Activated CD4-positive, alpha-beta memory T cell treated with anti-CD3 and anti-CD28 coated beads, Interleukin-2, amount 10 ng/mL, durations not matched to agents 7 days and 5 days (primary cell): Measurements from ENCODE around the gene RASSF5. TPM values are rescaled to one million over a fixed set of nuclear protein-coding genes. Genes with fewer than 3 reads are reported as not detected.
A peak's percentile ranks its signal among the peaks of the same experiment; 100 is the strongest.

Source experiments
- CTCF ChIA-PET: fragments of 350-600 bp; sonication (Branson Sonifier 250); formaldehyde crosslinking; loops from one replicate; lab custom pipeline; 2021; ENCODE audit warnings: antibody characterized with exemption, inconsistent platforms; lab: Charles Lee
- POLR2A ChIA-PET: fragments of 350-600 bp; sonication (Branson Sonifier 250); formaldehyde crosslinking; loops from one replicate; lab custom pipeline; 2021; ENCODE audit warnings: antibody characterized with exemption; lab: Charles Lee
- DNase-seq: peaks from one replicate; pipeline ENCODE4 v3.0.0-alpha.2; 2020
- H3K27ac Mint-ChIP-seq: one replicate; pipeline ENCODE4 v1.8.0; 2021; ENCODE audit warnings: mild to moderate bottlenecking, mixed read lengths
- H3K27me3 Mint-ChIP-seq: one replicate; pipeline ENCODE4 v1.8.0; 2021; ENCODE audit warnings: mixed read lengths
- H3K36me3 Mint-ChIP-seq: one replicate; pipeline ENCODE4 v1.8.0; 2021; ENCODE audit warnings: low read depth, mixed read lengths
- H3K4me1 Mint-ChIP-seq: one replicate; pipeline ENCODE4 v1.8.0; 2021; ENCODE audit warnings: mixed read lengths
- H3K4me3 Mint-ChIP-seq: one replicate; pipeline ENCODE4 v1.8.0; 2021; ENCODE audit warnings: mild to moderate bottlenecking, mixed read lengths
- H3K9me3 Mint-ChIP-seq: one replicate; pipeline ENCODE4 v1.8.0; 2021; ENCODE audit warnings: mixed read lengths
- total RNA-seq, 2 experiments: library from RNA; stranded (reverse); gene quantifications; one replicate each; pipeline ENCODE4 v1.2.3, GENCODE V29; 2021

The RASSF5 gene
- total RNA-seq, 2 experiments from 2014 or later: 213 to 216 TPM

DNA sequence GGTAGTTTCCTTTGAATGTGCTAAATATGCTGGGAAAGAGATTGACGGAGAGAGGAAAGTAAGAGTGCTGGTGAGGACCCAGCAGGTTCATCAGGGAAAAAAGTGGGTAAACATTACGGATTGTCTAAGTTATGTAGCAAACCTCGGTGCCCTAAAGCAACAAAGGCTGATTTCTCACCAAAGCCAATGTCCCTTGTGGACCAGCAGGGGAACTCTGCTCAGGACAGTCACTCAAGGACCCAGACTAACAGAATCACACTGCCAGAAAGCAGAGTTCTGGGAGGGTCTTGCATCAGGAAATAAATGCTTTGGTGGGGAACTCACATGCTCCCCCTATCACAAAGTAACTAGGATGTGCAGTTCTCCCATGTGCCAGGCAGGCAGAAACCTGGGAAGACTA is 38.8 kb upstream of the RASSF5 start:
- peak overlapping the region; percentile 36 for H3K27ac Mint-ChIP-seq
- peaks cover 28% of the 10 kb centered on the region for H3K36me3 Mint-ChIP-seq
- no peaks in the 10 kb centered on the region for H3K27me3 Mint-ChIP-seq
- no peak for DNase-seq
- no peaks in the 10 kb centered on the region for H3K9me3 Mint-ChIP-seq
- ChIA-PET POLR2A (no interaction called here), CTCF (interaction anchor here (2.3 kb wide), 1 partner anchor 77 kb away, joined by 14 read pairs; no protein-coding TSS in a partner anchor)
- peaks cover 84% of the 10 kb centered on the region for H3K4me1 Mint-ChIP-seq
- no peak overlapping the region for H3K4me3 Mint-ChIP-seq

DNA sequence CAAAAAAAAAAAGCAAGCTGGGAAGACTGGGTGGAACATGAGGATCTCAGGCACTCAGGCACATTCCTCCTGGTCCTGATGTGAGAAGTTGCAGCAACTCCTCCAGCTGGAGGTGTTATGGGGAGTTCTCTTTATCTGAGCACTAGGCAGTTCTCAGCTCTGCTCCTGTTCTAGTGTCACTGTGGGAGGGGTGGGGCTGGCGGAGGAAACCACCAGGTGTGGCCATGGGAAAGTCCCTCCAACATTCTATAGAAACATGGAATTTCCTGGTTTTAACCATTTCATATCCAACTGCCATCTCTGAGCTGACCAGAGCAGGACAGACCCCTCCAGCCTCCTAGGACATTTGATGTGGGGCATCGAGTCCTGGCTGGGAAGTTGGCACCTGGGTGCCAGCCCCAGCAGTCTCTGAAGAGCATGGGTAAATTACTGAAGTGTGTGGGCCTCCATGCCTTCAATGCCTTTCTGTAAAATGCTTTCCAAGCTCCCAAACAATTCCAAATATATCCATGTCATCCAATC is 37.9 kb upstream of the RASSF5 start:
- H3K4me3 Mint-ChIP-seq: peak overlapping the region; percentile 93
- CTCF ChIA-PET: interaction anchor here (0.8 to 3.7 kb wide), 10 partner anchors 9 to 195 kb away, joined by 4 to 66 read pairs (median 12); partner anchors contain the start of gene EIF2D
- H3K36me3 Mint-ChIP-seq: peaks cover 35% of the 10 kb centered on the region
- H3K27me3 Mint-ChIP-seq: no peaks in the 10 kb centered on the region
- H3K27ac Mint-ChIP-seq: peak overlapping the region; percentile 77
- DNase-seq: peak; percentile 47
- peaks cover 88% of the 10 kb centered on the region for H3K4me1 Mint-ChIP-seq
- POLR2A ChIA-PET: interaction anchor here (0.7 to 2.6 kb wide), 18 partner anchors 8 to 452 kb away, joined by 3 to 11 read pairs (median 5); partner anchors contain the start of genes DYRK3, EIF2D and FCMR
- no peaks in the 10 kb centered on the region for H3K9me3 Mint-ChIP-seq

- peaks cover 41% of the 10 kb centered on the region for H3K36me3 Mint-ChIP-seq
- H3K9me3 Mint-ChIP-seq: no peaks in the 10 kb centered on the region
- no peaks in the 10 kb centered on the region for H3K27me3 Mint-ChIP-seq
- peak within 1 kb of the TSS; percentile 77 for H3K27ac Mint-ChIP-seq
- peak within 1 kb of the TSS; percentile 93 for H3K4me3 Mint-ChIP-seq
- CTCF ChIA-PET: interaction anchor here (0.8 to 3.7 kb wide), 12 partner anchors 10 to 194 kb away, joined by 4 to 66 read pairs (median 10); partner anchors contain the start of gene EIF2D
- DNase-seq: peak; percentile 72
- POLR2A ChIA-PET: interaction anchor here (0.7 to 2.6 kb wide), 22 partner anchors 8 to 451 kb away, joined by 3 to 11 read pairs (median 5); partner anchors contain the start of genes DYRK3, EIF2D, FCMR and RASSF5
- H3K4me1 Mint-ChIP-seq: peaks cover 86% of the 10 kb centered on the region
Observed at GRCh38 chr1:206469933-206470691, 37.2 kb upstream of the RASSF5 start, which contains the start of gene IKBKE. TSS of gene IKBKE (plus strand) at chr1:206470476. CDS start at chr1:206473228, 2,752 bp downstream.

- peaks cover 49% of the 10 kb centered on the region for H3K36me3 Mint-ChIP-seq
- ChIA-PET CTCF (interaction anchor here (0.6 to 3.7 kb wide), 15 partner anchors 10 to 193 kb away, joined by 3 to 66 read pairs (median 7); partner anchors contain the start of genes DYRK3 and EIF2D), POLR2A (interaction anchor here (0.6 to 2.6 kb wide), 27 partner anchors 9 to 450 kb away, joined by 3 to 11 read pairs (median 4); partner anchors contain the start of genes DYRK3, EIF2D, FCMR and RASSF5)
- peak overlapping the region; percentile 77 for H3K27ac Mint-ChIP-seq
- no peaks in the 10 kb centered on the region for H3K27me3 Mint-ChIP-seq
- peak; percentile 70 for DNase-seq
- peaks cover 83% of the 10 kb centered on the region for H3K4me1 Mint-ChIP-seq
- H3K9me3 Mint-ChIP-seq: no peaks in the 10 kb centered on the region
- H3K4me3 Mint-ChIP-seq: peak overlapping the region; percentile 93
Observed at GRCh38 chr1:206470692-206471414, 36.5 kb upstream of the RASSF5 start.

DNA sequence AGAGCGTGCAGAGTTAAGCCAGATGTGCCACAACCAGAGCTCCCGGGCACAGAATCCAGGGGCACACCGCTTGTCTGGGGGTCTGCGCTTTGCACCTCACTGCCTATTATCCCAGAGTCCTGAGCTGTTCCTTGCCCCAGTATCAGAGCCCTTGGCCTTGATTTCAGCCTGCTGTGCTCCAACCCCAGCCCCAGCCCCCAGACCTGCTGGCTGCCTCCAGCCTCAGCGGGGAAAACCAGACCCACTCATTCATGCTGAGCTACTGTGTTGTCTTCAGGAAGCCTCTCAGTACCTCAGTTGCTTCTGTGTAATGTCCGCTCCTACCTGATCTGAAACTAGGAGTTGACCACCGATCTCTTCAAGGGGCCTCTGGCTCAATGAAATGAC is 35.9 kb upstream of the RASSF5 start:
- Mint-ChIP-seq H3K9me3 (no peaks in the 10 kb centered on the region), H3K36me3 (peaks cover 54% of the 10 kb centered on the region), H3K27me3 (no peaks in the 10 kb centered on the region), H3K4me1 (peaks cover 78% of the 10 kb centered on the region), H3K4me3 (peak overlapping the region; percentile 93), H3K27ac (peak overlapping the region; percentile 77)
- ChIA-PET CTCF (interaction anchor here (0.6 to 3.7 kb wide), 12 partner anchors 9 to 193 kb away, joined by 3 to 66 read pairs (median 6); partner anchors contain the start of genes DYRK3 and EIF2D), POLR2A (interaction anchor here (0.6 to 2.6 kb wide), 14 partner anchors 8 to 178 kb away, joined by 3 to 11 read pairs (median 5); partner anchors contain the start of gene DYRK3)
- peak; percentile 26 for DNase-seq

- peaks cover 72% of the 10 kb centered on the region for H3K4me1 Mint-ChIP-seq
- DNase-seq: peak; percentile 35
- ChIA-PET POLR2A (interaction anchor here (1.3 to 2.4 kb wide), 3 partner anchors 7 to 88 kb away, joined by 3 to 9 read pairs (median 5); no protein-coding TSS in a partner anchor), CTCF (interaction anchor here (0.7 to 3.7 kb wide), 8 partner anchors 12 to 192 kb away, joined by 3 to 66 read pairs (median 6); partner anchors contain the start of genes DYRK3 and EIF2D)
- peak overlapping the region; percentile 93 for H3K4me3 Mint-ChIP-seq
- H3K9me3 Mint-ChIP-seq: no peaks in the 10 kb centered on the region
- H3K27ac Mint-ChIP-seq: peak overlapping the region; percentile 77
- peaks cover 60% of the 10 kb centered on the region for H3K36me3 Mint-ChIP-seq
- H3K27me3 Mint-ChIP-seq: no peaks in the 10 kb centered on the region
Observed at GRCh38 chr1:206472024-206472423, 35.3 kb upstream of the RASSF5 start.

DNA sequence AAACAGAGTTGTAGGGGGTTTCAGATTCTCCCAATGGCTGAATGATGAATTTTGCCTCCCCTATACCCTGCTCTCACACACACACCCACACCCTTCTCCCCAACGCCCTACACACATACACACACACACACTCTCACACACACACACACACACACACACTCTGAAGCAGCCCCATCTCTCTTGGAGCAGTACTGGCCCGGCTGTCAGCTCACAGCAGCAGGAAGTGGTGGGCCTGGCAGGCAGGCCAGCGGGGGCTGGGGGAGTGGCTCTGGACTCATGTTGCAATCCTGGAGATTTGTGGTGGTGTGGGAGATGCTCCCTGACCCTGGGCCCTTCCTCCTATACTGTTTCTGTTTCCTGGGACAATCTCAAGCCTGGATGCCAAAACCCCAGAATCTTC is 34.9 kb upstream of the RASSF5 start:
- H3K36me3 Mint-ChIP-seq: peaks cover 65% of the 10 kb centered on the region
- peak overlapping the region; percentile 93 for H3K4me3 Mint-ChIP-seq
- no peaks in the 10 kb centered on the region for H3K9me3 Mint-ChIP-seq
- DNase-seq: peak; percentile 51
- POLR2A ChIA-PET: no interaction called here
- H3K27ac Mint-ChIP-seq: peak overlapping the region; percentile 77
- CTCF ChIA-PET: interaction anchor here (1.1 to 3.7 kb wide), 7 partner anchors 12 to 192 kb away, joined by 3 to 66 read pairs (median 7); partner anchors contain the start of genes DYRK3 and EIF2D
- peaks cover 68% of the 10 kb centered on the region for H3K4me1 Mint-ChIP-seq
- no peaks in the 10 kb centered on the region for H3K27me3 Mint-ChIP-seq

DNA sequence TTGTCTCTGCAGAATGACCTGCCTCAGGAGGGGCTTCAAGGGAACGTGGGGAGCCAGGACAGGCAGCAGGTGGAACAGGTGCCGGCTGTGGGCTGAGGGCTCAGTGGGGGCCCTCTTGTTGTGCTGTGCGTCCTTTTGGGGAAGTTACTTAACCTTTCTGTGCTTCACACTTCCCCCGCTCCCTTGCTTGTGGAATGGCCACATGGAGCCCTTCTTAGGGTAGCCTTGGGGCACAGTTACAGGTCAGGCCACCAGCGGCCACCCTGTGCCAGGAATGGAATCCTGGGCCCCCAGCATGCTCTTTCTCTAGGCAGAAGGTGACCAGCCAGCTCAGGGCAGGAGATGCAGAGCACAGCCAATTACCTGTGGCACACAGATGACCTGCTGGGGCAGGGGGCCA is 34.4 kb upstream of the RASSF5 start:
- no peak for DNase-seq
- peak overlapping the region; percentile 93 for H3K4me3 Mint-ChIP-seq
- CTCF ChIA-PET: interaction anchor here (1.1 to 1.6 kb wide), 3 partner anchors 10 to 79 kb away, joined by 3 to 4 read pairs (median 4); no protein-coding TSS in a partner anchor
- H3K27ac Mint-ChIP-seq: peak overlapping the region; percentile 77
- POLR2A ChIA-PET: no interaction called here
- peaks cover 63% of the 10 kb centered on the region for H3K4me1 Mint-ChIP-seq
- no peaks in the 10 kb centered on the region for H3K9me3 Mint-ChIP-seq
- peaks cover 66% of the 10 kb centered on the region for H3K36me3 Mint-ChIP-seq
- no peaks in the 10 kb centered on the region for H3K27me3 Mint-ChIP-seq

- Mint-ChIP-seq H3K9me3 (no peaks in the 10 kb centered on the region), H3K4me1 (peaks cover 40% of the 10 kb centered on the region), H3K4me3 (no peak overlapping the region), H3K36me3 (peaks cover 87% of the 10 kb centered on the region), H3K27me3 (no peaks in the 10 kb centered on the region), H3K27ac (no peak overlapping the region)
- no peak for DNase-seq
- ChIA-PET CTCF (interaction anchor here (1.1 to 1.7 kb wide), 4 partner anchors 11 to 14 kb away, joined by 3 read pairs; no protein-coding TSS in a partner anchor), POLR2A (interaction anchor here (1.1 kb wide), 1 partner anchor 11 kb away, joined by 3 read pairs; no protein-coding TSS in a partner anchor)
Observed at GRCh38 chr1:206476058-206476457, 31.3 kb upstream of the RASSF5 start.

DNA sequence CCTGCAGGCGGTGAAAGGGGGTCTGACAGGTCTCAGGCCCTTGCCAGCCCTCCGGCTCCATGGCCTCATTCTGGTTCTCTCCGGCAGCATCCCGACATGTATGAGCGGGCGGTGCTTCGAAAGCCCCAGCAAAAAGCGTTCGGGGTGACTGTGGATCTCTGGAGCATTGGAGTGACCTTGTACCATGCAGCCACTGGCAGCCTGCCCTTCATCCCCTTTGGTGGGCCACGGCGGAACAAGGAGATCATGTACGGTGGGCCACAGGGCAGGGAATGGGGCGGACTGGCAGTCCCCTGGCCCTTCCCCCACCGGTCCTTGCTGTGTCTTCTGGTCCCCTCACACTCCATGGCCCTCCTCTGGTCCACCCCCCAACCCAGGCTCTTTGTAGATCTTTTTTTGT is 30.7 kb upstream of the RASSF5 start:
- H3K9me3 Mint-ChIP-seq: no peaks in the 10 kb centered on the region
- H3K27ac Mint-ChIP-seq: no peak overlapping the region
- peaks cover 85% of the 10 kb centered on the region for H3K36me3 Mint-ChIP-seq
- peaks cover 37% of the 10 kb centered on the region for H3K4me1 Mint-ChIP-seq
- CTCF ChIA-PET: interaction anchor here (1.1 to 1.7 kb wide), 5 partner anchors 11 to 14 kb away, joined by 3 read pairs; no protein-coding TSS in a partner anchor
- POLR2A ChIA-PET: interaction anchor here (1.1 kb wide), 1 partner anchor 11 kb away, joined by 3 read pairs; no protein-coding TSS in a partner anchor
- H3K4me3 Mint-ChIP-seq: no peak overlapping the region
- no peaks in the 10 kb centered on the region for H3K27me3 Mint-ChIP-seq
- DNase-seq: no peak

- ChIA-PET CTCF (interaction anchor here (1.1 to 4.0 kb wide), 6 partner anchors 11 to 187 kb away, joined by 3 to 36 read pairs (median 3); no protein-coding TSS in a partner anchor), POLR2A (no interaction called here)
- Mint-ChIP-seq H3K36me3 (peaks cover 84% of the 10 kb centered on the region), H3K4me1 (peaks cover 31% of the 10 kb centered on the region), H3K27me3 (no peaks in the 10 kb centered on the region), H3K4me3 (no peak overlapping the region), H3K27ac (no peak overlapping the region), H3K9me3 (no peaks in the 10 kb centered on the region)
- no peak for DNase-seq
Observed at GRCh38 chr1:206477110-206477509, 30.2 kb upstream of the RASSF5 start.
